ENCODE results near the gene GPR18. TPM values are rescaled to one million over a fixed set of nuclear protein-coding genes. Genes with fewer than 3 reads are reported as not detected.

The GPR18 gene
- total RNA-seq, 2 experiments from 2014 or later, result 42.9 to 45.1 TPM

DNA sequence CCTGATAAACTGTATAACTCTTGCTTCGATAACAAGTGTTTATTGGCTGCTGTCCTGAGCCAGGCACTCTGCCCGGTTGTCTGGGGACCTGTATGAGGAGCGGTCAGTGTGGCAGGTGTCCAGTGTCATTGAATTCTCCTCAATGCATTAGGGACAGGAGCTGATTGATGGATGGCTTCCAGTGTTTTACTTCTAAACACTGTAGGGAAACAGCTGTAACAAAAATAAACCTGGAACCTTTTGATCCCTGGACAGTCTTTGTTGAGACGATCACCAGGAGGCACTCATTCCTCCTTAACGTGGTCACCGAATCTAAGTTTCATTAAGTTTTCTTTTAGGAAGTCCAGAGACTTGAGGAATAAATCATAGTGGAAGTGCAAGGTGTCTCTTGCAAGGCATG, 39.6 kb downstream of the GPR18 start:
- peaks cover 91% of the 10 kb centered on the region for H3K4me1 Mint-ChIP-seq (ENCODE audit: low read depth)
- Histone ChIP-seq H3K27ac (ENCODE audit: low read depth in 1 of 2, low read length in 2 of 2) (peak overlapping the region; percentile 65 to 70), H3K4me1 (ENCODE audit: insufficient read depth, low read length) (peaks cover 71% of the 10 kb centered on the region), H3K4me3 (ENCODE audit: low read length) (peak overlapping the region; percentile 32), H3K27me3 (ENCODE audit: control insufficient read depth in 1 of 2, insufficient read depth in 2 of 2, low read length in 2 of 2) (no peaks in the 10 kb centered on the region), H3K36me3 (ENCODE audit: insufficient read depth, low read length) (peaks cover 7% of the 10 kb centered on the region), H3K9me3 (ENCODE audit: control insufficient read depth in 1 of 2, insufficient read depth in 1 of 2, low read length in 2 of 2) (no peaks in the 10 kb centered on the region)
- ATAC-seq (ENCODE audit: poor library complexity) (no peak), DNase-seq (no peak)
- TF ChIP-seq CTCF (IDR thresholded peaks at IDR 0.05), result no peak
- peaks cover 30% of the 10 kb centered on the region for H3K36me3 Mint-ChIP-seq (ENCODE audit: low read depth)
- no peaks in the 10 kb centered on the region for H3K27me3 Mint-ChIP-seq
- H3K9me3 Mint-ChIP-seq, result no peaks in the 10 kb centered on the region
- ChIA-PET POLR2A (interaction anchor here (0.8 to 9.0 kb wide), 28 partner anchors 9 to 283 kb away, joined by 3 to 259 read pairs (median 5); partner anchors contain the start of genes GPR18, TM9SF2 and UBAC2), CTCF (interaction anchor here (1.1 to 2.1 kb wide), 9 partner anchors 14 to 282 kb away, joined by 3 to 15 read pairs (median 6); partner anchors contain the start of genes TM9SF2 and UBAC2)
- peak overlapping the region; percentile 100 for H3K27ac Mint-ChIP-seq
- H3K4me3 Mint-ChIP-seq, result peak overlapping the region; percentile 80
- intact Hi-C loops (cut with DNase I, micrococcal nuclease), result loop anchor here in 1 of 2 experiments (5.0 kb wide), 3 partner anchors 139 to 221 kb away; no protein-coding TSS in a partner anchor

- peaks cover 87% of the 10 kb centered on the region for H3K4me1 Mint-ChIP-seq (ENCODE audit: low read depth)
- DNase-seq, result no peak
- no peak for ATAC-seq (ENCODE audit: poor library complexity)
- H3K4me1 ChIP-seq (ENCODE audit: insufficient read depth, low read length), result peaks cover 75% of the 10 kb centered on the region
- intact Hi-C loops (cut with DNase I, micrococcal nuclease), result loop anchor here in 1 of 2 experiments (5.0 kb wide), 3 partner anchors 139 to 221 kb away; no protein-coding TSS in a partner anchor
- peak overlapping the region; percentile 80 for H3K4me3 Mint-ChIP-seq
- peaks cover 10% of the 10 kb centered on the region for H3K36me3 ChIP-seq (ENCODE audit: insufficient read depth, low read length)
- peaks cover 26% of the 10 kb centered on the region for H3K36me3 Mint-ChIP-seq (ENCODE audit: low read depth)
- peak overlapping the region; percentile 100 for H3K27ac Mint-ChIP-seq
- H3K9me3 ChIP-seq (ENCODE audit: control insufficient read depth in 1 of 2, insufficient read depth in 1 of 2, low read length in 2 of 2), result no peaks in the 10 kb centered on the region
- CTCF ChIA-PET, result interaction anchor here (1.1 to 2.1 kb wide), 9 partner anchors 13 to 283 kb away, joined by 3 to 15 read pairs (median 6); partner anchors contain the start of genes TM9SF2 and UBAC2
- peak overlapping the region; percentile 32 for H3K4me3 ChIP-seq (ENCODE audit: low read length)
- no peaks in the 10 kb centered on the region for H3K27me3 ChIP-seq (ENCODE audit: control insufficient read depth in 1 of 2, insufficient read depth in 2 of 2, low read length in 2 of 2)
- POLR2A ChIA-PET, result interaction anchor here (0.9 to 9.0 kb wide), 21 partner anchors 10 to 283 kb away, joined by 3 to 259 read pairs (median 5); partner anchors contain the start of genes GPR18, TM9SF2 and UBAC2
- TF ChIP-seq CTCF (IDR thresholded peaks at IDR 0.05), result no peak
- peak overlapping the region; percentile 65 to 70 for H3K27ac ChIP-seq (ENCODE audit: low read depth in 1 of 2, low read length in 2 of 2)
- H3K9me3 Mint-ChIP-seq, result no peaks in the 10 kb centered on the region
- no peaks in the 10 kb centered on the region for H3K27me3 Mint-ChIP-seq
Measured at GRCh38 chr13:99218126-99218525, 40.1 kb downstream of the GPR18 start.

- H3K9me3 ChIP-seq (ENCODE audit: control insufficient read depth in 1 of 2, insufficient read depth in 1 of 2, low read length in 2 of 2), result no peaks in the 10 kb centered on the region
- CTCF ChIA-PET, result interaction anchor here (0.7 to 1.9 kb wide), 2 partner anchors 17 kb away, joined by 4 to 9 read pairs; partner anchors contain the start of gene UBAC2
- DNase-seq (peak in 5 of 14 experiments; percentile 17 to 42 (median 39)), ATAC-seq (ENCODE audit: poor library complexity) (no peak)
- intact Hi-C loops (cut with DNase I, micrococcal nuclease), result loop anchor here (2.0 to 5.0 kb wide), 4 partner anchors 17 to 220 kb away; partner anchors contain the start of gene UBAC2 (in 1 of the 2)
- peak overlapping the region; percentile 100 for H3K27ac Mint-ChIP-seq
- peaks cover 11% of the 10 kb centered on the region for H3K36me3 ChIP-seq (ENCODE audit: insufficient read depth, low read length)
- POLR2A ChIA-PET, result interaction anchor here (0.6 to 9.0 kb wide), 8 partner anchors 16 to 153 kb away, joined by 3 to 259 read pairs (median 5); partner anchors contain the start of genes GPR18 and UBAC2
- H3K27ac ChIP-seq (ENCODE audit: low read depth in 1 of 2, low read length in 2 of 2), result peak overlapping the region; percentile 65 to 70
- peaks cover 84% of the 10 kb centered on the region for H3K4me1 Mint-ChIP-seq (ENCODE audit: low read depth)
- peak overlapping the region; percentile 77 for H3K4me3 Mint-ChIP-seq
- no peak for TF ChIP-seq CTCF (IDR thresholded peaks at IDR 0.05)
- H3K4me3 ChIP-seq (ENCODE audit: low read length), result peak overlapping the region; percentile 32
- no peaks in the 10 kb centered on the region for H3K27me3 Mint-ChIP-seq
- peaks cover 76% of the 10 kb centered on the region for H3K4me1 ChIP-seq (ENCODE audit: insufficient read depth, low read length)
- H3K36me3 Mint-ChIP-seq (ENCODE audit: low read depth), result peaks cover 23% of the 10 kb centered on the region
- H3K27me3 ChIP-seq (ENCODE audit: control insufficient read depth in 1 of 2, insufficient read depth in 2 of 2, low read length in 2 of 2), result no peaks in the 10 kb centered on the region
- no peaks in the 10 kb centered on the region for H3K9me3 Mint-ChIP-seq
Measured at GRCh38 chr13:99217461-99218110, 40.6 kb downstream of the GPR18 start.

Data from CD4-positive, alpha-beta T cell (primary cell).